Loucy (cell line): Measurements from ENCODE around the gene TANC2.

Experiments used
- CTCF ChIP-seq: fragments of 200-600 bp; sonication (generic); conservative IDR thresholded peaks from 2 replicates; pipeline ENCODE4 v1.5.1; 2014; ENCODE audit warnings: mild to moderate bottlenecking, antibody characterized with exemption, low read length
- EZH2phosphoT487 ChIP-seq: fragments of 200-600 bp; IDR thresholded peaks from 2 replicates; pipeline ENCODE4 v1.6.1; 2018; ENCODE audit warnings: antibody characterized with exemption, mild to moderate bottlenecking, moderate library complexity, borderline replicate concordance

- TF ChIP-seq CTCF (no peak), EZH2phosphoT487 (no peak)
Measured at GRCh38 chr17:62948370-62948769, 17.7 kb upstream of the TANC2 start.
